ENCODE data around the gene APC. TPM values are rescaled to one million over a fixed set of nuclear protein-coding genes. Genes with fewer than 3 reads are reported as not detected.

APC gene
- total RNA-seq, 1 experiment from 2014 or later, result 40.0 TPM

- TF ChIP-seq GTF2I (CRISPR knock-in tag; conservative IDR thresholded peaks at IDR 0.05), result no peak
- no peak for TF ChIP-seq GABPB1 (CRISPR knock-in tag; IDR thresholded peaks at IDR 0.05)
- TF ChIP-seq NR1H2 (CRISPR knock-in tag; IDR thresholded peaks at IDR 0.05), result no peak
- TF ChIP-seq, protein P1, sequence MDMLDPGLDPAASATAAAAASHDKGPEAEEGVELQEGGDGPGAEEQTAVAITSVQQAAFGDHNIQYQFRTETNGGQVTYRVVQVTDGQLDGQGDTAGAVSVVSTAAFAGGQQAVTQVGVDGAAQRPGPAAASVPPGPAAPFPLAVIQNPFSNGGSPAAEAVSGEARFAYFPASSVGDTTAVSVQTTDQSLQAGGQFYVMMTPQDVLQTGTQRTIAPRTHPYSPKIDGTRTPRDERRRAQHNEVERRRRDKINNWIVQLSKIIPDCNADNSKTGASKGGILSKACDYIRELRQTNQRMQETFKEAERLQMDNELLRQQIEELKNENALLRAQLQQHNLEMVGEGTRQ (CRISPR knock-in tag; IDR thresholded peaks at IDR 0.05), result no peak
- no peak for TF ChIP-seq CREM (CRISPR knock-in tag; IDR thresholded peaks at IDR 0.05)
- no peak for TF ChIP-seq FOXK1 (CRISPR knock-in tag; IDR thresholded peaks at IDR 0.05)
- TF ChIP-seq, protein P2, sequence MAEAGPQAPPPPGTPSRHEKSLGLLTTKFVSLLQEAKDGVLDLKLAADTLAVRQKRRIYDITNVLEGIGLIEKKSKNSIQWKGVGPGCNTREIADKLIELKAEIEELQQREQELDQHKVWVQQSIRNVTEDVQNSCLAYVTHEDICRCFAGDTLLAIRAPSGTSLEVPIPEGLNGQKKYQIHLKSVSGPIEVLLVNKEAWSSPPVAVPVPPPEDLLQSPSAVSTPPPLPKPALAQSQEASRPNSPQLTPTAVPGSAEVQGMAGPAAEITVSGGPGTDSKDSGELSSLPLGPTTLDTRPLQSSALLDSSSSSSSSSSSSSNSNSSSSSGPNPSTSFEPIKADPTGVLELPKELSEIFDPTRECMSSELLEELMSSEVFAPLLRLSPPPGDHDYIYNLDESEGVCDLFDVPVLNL (CRISPR knock-in tag; IDR thresholded peaks at IDR 0.05; ENCODE audit: borderline replicate concordance, low read depth), result no peak
- TF ChIP-seq AR (CRISPR knock-in tag; IDR thresholded peaks at IDR 0.05), result no peak
- no peak for TF ChIP-seq NFATC4 (CRISPR knock-in tag; IDR thresholded peaks at IDR 0.05)
- no peak for TF ChIP-seq ZNF532 (CRISPR knock-in tag; IDR thresholded peaks at IDR 0.05; ENCODE audit: borderline replicate concordance)
- no peak for TF ChIP-seq ZNF423 (CRISPR knock-in tag; IDR thresholded peaks at IDR 0.05)
- no peak for TF ChIP-seq TCF7 (CRISPR knock-in tag; IDR thresholded peaks at IDR 0.05; ENCODE audit: low read depth)
- TF ChIP-seq, protein P3, sequence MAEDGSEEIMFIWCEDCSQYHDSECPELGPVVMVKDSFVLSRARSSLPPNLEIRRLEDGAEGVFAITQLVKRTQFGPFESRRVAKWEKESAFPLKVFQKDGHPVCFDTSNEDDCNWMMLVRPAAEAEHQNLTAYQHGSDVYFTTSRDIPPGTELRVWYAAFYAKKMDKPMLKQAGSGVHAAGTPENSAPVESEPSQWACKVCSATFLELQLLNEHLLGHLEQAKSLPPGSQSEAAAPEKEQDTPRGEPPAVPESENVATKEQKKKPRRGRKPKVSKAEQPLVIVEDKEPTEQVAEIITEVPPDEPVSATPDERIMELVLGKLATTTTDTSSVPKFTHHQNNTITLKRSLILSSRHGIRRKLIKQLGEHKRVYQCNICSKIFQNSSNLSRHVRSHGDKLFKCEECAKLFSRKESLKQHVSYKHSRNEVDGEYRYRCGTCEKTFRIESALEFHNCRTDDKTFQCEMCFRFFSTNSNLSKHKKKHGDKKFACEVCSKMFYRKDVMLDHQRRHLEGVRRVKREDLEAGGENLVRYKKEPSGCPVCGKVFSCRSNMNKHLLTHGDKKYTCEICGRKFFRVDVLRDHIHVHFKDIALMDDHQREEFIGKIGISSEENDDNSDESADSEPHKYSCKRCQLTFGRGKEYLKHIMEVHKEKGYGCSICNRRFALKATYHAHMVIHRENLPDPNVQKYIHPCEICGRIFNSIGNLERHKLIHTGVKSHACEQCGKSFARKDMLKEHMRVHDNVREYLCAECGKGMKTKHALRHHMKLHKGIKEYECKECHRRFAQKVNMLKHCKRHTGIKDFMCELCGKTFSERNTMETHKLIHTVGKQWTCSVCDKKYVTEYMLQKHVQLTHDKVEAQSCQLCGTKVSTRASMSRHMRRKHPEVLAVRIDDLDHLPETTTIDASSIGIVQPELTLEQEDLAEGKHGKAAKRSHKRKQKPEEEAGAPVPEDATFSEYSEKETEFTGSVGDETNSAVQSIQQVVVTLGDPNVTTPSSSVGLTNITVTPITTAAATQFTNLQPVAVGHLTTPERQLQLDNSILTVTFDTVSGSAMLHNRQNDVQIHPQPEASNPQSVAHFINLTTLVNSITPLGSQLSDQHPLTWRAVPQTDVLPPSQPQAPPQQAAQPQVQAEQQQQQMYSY (CRISPR knock-in tag; IDR thresholded peaks at IDR 0.05), result no peak
- TF ChIP-seq RORB (CRISPR knock-in tag; IDR thresholded peaks at IDR 0.05), result no peak
- TF ChIP-seq, protein P4, sequence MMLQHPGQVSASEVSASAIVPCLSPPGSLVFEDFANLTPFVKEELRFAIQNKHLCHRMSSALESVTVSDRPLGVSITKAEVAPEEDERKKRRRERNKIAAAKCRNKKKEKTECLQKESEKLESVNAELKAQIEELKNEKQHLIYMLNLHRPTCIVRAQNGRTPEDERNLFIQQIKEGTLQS (CRISPR knock-in tag; conservative IDR thresholded peaks at IDR 0.05), result no peak
- Mint-ChIP-seq H3K9me3 (no peaks in the 10 kb centered on the region), H3K4me1 (peaks cover 44% of the 10 kb centered on the region), H3K36me3 (no peaks in the 10 kb centered on the region), H3K27me3 (ENCODE audit: low read depth) (no peaks in the 10 kb centered on the region), H3K27ac (0 out of 2 replicates have a peak overlapping the region, but pooled peaks have one; percentile 61), H3K4me3 (no peak overlapping the region)
- DNase-seq (ENCODE audit: low spot score) (no peak), ATAC-seq (no peak)
- ChIA-PET POLR2A (no interaction called here), CTCF (no interaction called here)
Measured at GRCh38 chr5:112713206-112713605, 24.5 kb upstream of the APC start.

Measured in WTC11 (cell line).